GM18499 (cell line): ENCODE measurements around the gene PRAMEF1.
"Not testable (repeated sequence)": the region's sequence is repeated elsewhere in the genome, so short reads cannot be mapped to it uniquely, and the experiment has no call there.

Experiments used
- ATAC-seq: cut with Tn5 transposase; IDR thresholded peaks from one replicate; pipeline ENCODE4 v1.9.1; 2021; ENCODE audit warnings: moderate number of reproducible peaks; ENCODE audit not compliant: insufficient read depth, unreplicated experiment

The PRAMEF1 gene

DNA sequence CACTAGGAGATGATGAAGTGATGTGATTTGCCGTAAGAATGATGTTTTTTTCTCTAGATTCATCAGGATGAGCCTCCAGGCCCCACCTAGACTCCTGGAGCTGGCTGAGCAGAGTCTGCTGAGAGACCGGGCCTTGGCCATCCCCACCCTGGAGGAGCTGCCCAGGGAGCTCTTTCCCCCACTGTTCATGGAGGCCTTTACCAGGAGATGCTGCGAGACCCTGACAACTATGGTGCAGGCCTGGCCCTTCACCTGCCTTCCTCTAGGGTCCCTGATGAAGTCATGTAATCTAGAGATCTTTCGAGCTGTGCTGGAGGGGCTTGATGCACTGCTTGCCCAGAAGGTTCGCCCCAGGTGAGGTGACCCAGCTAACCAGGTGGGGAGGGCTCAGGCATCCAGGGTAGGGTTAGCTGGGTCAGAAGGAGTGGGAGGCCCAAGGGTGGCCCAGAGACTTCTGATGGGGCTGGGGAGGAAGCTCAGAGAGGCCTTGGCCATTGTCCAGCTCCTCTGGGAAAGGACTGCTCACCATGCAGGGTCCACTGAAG, 16.3 kb upstream of the PRAMEF1 start:
- no peak for ATAC-seq

DNA sequence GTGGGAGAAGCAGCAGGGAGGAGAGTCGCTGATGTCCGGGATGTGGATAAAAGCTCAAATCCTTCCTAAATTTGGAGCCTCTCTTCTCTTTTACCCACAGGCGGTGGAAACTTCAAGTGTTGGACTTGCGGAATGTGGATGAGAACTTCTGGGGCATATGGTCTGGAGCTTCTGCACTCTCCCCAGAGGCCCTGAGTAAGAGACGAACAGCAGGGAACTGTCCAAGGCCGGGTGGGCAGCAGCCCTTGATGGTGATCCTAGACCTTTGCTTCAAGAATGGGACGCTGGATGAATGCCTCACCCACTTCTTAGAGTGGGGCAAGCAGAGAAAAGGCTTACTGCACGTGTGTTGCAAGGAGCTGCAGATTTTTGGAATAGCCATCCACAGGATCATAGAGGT, 15.8 kb upstream of the PRAMEF1 start:
- no peak for ATAC-seq

DNA sequence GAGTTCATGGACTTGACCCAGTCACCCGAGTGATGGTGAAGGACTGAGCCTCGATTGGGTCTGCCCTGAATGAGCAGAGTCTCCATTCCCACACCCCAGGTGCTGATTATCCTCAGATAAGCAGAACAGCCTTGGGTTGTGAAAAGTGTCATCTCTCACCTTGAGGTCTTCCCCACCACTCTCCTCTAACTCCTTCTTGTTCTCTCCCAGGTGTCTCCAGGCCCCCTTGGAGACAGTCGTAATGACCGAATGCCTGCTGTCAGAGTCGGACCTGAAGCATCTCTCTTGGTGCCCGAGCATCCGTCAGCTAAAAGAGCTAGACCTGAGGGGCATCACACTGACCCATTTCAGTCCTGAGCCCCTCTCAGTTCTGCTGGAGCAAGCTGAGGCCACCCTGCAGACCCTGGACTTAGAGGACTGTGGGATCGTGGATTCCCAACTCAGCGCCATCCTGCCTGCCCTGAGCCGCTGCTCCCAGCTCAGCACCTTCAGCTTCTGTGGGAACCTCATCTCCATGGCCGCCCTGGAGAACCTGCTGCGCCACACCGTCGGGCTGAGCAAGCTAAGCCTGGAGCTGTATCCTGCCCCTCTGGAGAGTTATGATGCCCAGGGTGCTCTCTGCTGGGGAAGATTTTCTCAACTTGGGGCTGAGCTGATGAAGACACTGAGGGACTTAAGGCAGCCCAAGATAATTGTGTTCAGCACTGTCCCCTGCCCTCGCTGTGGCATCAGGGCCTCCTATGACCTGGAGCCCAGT, 14.2 kb upstream of the PRAMEF1 start:
- ATAC-seq = no peak

GRCh38 chr1:12778061-12778460, 13.1 kb upstream of the PRAMEF1 start:
- no peak for ATAC-seq

- ATAC-seq = no peak
These were observed 12.3 kb upstream of the PRAMEF1 start for GRCh38 chr1:12778907-12779306.

- ATAC-seq = not testable (repeated sequence)
These were observed 9.7 kb upstream of the PRAMEF1 start for GRCh38 chr1:12781488-12781887.

DNA sequence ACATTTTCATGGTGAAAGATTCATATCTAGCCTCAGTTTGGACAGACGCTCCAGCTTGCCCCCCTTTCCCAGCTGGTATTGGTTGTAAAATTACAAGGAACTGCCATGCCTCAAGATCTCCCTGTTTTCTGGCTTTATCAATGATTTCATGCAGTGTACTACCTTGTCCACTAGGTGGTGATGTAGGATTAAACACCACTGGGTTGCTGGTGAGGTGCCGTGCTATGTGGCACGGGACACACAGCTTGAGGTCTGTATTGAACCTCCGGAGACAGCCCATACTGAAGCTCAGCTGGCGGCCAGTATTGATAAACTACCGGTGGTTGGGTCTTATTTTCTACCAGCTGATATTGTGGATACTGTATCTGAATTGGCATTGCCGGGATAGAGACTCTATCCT, 7.4 kb upstream of the PRAMEF1 start:
- ATAC-seq = not testable (repeated sequence)

- ATAC-seq = not testable (repeated sequence)
These were observed 6.5 kb upstream of the PRAMEF1 start for GRCh38 chr1:12784729-12785128.

GRCh38 chr1:12798911-12799310, 7.7 kb downstream of the PRAMEF1 start:
- no peak for ATAC-seq

DNA sequence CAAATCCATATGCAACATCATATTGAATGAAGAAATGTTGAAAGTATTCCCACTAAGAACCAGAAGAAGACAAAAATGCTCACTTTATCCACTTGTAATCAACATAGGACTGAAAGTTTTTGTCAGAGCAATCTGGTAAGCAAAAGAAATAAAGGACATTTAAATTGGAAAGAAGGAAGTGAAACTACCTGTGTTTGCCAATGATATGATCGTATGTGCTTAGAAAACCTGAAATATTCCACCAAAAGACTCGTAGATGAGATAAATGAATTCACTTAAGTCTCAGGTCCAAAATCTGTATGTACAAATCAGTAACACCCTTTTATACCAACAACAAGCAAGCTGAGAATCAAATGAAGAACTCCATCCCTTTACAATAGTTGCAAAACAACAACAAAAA, 8.5 kb downstream of the PRAMEF1 start:
- no peak for ATAC-seq

- ATAC-seq = no peak
These were observed 18.7 kb downstream of the PRAMEF1 start for GRCh38 chr1:12809933-12810332.

DNA sequence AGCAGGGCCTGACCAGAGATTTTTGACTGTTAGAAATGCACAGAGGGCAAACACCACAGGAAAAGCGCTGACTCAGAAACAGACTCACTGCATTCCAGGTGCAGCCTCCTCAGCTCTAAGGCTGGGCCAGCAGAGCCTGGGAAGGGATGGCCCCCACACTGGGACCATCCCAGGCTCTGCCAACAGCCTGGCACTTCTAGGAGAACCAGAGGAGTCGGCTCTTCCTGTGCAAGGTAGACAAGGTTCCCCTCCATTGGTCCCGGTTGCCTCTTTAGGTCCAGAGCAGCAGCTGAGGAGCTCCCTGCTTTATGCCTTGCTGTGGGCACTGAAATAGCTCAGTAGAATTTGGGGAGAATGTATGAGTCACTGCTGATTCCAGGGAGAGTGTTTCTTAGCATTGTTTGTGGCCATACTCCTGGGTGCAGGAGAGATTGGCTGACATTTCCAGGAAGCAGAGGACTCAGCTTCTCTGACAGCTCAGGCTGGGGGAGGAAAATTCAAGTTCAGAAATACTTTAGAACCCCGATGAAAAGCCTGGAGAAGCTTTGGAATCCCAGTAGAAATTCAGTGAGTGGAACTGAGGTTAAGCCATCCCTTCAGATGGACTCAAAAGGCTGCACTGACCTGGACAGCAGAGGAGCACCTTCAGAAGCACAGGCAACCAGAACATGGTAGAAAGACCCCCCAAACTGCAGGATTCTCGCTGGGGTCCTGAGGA, 19.7 kb downstream of the PRAMEF1 start:
- no peak for ATAC-seq

GRCh38 chr1:12811409-12811784, 20.2 kb downstream of the PRAMEF1 start:
- ATAC-seq = no peak

- not testable (repeated sequence) for ATAC-seq
These were observed 27.9 kb downstream of the PRAMEF1 start for GRCh38 chr1:12819061-12819460.

GRCh38 chr1:12831310-12831709, 40.1 kb downstream of the PRAMEF1 start, which contains the start of gene PRAMEF11:
PRAMEF11 (minus strand) TSS chr1:12831410; CDS start chr1:12828789, 2,621 bp downstream.
- ATAC-seq = not testable (repeated sequence)

- not testable (repeated sequence) for ATAC-seq
These were observed 42.1 kb downstream of the PRAMEF1 start for GRCh38 chr1:12833251-12833650.
